GM23248 (cell line): ENCODE results near the gene UVRAG.

Experiments
- EZH2 ChIP-seq: fragments of 200-600 bp; sonication (generic); IDR thresholded peaks from 2 replicates; pipeline ENCODE4 v1.6.1; 2018; ENCODE audit warnings: antibody characterized with exemption, mild to moderate bottlenecking; ENCODE audit not compliant: insufficient read depth, poor library complexity, severe bottlenecking
- EZH2phosphoT487 ChIP-seq: fragments of 200-600 bp; sonication (generic); IDR thresholded peaks from 2 replicates; pipeline ENCODE4 v1.6.1; 2018; ENCODE audit warnings: antibody characterized with exemption, moderate library complexity, mild to moderate bottlenecking, low read depth; ENCODE audit not compliant: insufficient read depth

GRCh38 chr11:75878933-75879332 lies 63.9 kb downstream of the UVRAG start:
- TF ChIP-seq EZH2phosphoT487 (no peak), EZH2 (no peak)
